Liver (tissue), 3 donors: Measurements from ENCODE around the gene THAP8.

Source experiments
- RAD21 ChIP-seq, 2 donors: IDR thresholded peaks; 2 replicates each; pipeline ENCODE4 v1.6.1; 2016; ENCODE audit warnings: antibody characterized with exemption in 2 of 2, mild to moderate bottlenecking in 2 of 2
- TAF1 ChIP-seq: conservative IDR thresholded peaks from 2 replicates; pipeline ENCODE4 v1.6.1; 2016; ENCODE audit warnings: antibody characterized with exemption, mild to moderate bottlenecking
- TF ChIP-seq, protein P1 (sequence below): IDR thresholded peaks from 2 replicates; pipeline ENCODE4 v1.6.1; 2016; ENCODE audit warnings: antibody characterized with exemption
- TF ChIP-seq, protein P2 (sequence below): fragments of 150-350 bp; IDR thresholded peaks from 2 replicates; pipeline ENCODE4 v1.5.1; 2017; ENCODE audit warnings: improper control_type of control experiment, low read depth, low read length; ENCODE audit not compliant: missing input control
- TF ChIP-seq, protein P3 (sequence below): IDR thresholded peaks from 2 replicates; pipeline ENCODE4 v1.6.1; 2016; ENCODE audit warnings: antibody characterized with exemption, mild to moderate bottlenecking
- donor health status: healthy.
- donor health status: healthy.

DNA sequence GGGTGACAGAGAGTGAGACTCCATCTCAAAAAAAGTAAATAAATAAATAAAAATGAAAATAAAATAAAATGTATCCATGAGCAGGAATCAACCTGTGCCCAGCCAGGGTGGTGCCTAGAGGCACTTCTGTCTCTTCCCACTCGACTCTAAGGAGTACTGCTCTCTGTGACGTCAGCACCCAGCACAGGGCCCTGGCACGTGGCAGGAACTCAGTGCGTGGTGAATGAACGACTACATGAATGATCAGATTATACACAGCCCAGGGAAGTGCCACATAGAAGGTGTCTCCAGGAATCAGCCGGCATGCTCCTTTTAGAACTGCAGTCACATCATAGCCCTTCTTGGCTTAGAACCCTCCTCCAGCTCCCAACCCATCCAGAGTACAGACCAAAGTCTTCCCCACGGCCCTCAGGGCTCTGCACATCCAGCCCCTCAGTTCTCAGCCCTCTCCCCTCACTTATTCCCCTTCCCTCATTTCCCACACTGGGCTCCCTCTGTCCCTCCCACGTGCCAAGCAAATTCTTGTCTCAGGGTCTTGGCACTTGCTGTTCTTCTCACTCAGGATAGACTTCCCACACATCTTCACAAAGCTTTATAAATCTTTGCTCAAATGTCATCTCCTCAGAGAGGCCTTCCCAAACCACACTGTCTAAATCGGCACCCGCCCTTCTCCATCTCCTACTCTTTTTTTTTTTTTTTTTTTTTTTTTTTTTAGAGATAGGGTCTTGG lies 25.6 kb downstream of the THAP8 start:
- TF ChIP-seq, protein P1, sequence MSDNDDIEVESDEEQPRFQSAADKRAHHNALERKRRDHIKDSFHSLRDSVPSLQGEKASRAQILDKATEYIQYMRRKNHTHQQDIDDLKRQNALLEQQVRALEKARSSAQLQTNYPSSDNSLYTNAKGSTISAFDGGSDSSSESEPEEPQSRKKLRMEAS = no peak
- TF ChIP-seq, protein P2, sequence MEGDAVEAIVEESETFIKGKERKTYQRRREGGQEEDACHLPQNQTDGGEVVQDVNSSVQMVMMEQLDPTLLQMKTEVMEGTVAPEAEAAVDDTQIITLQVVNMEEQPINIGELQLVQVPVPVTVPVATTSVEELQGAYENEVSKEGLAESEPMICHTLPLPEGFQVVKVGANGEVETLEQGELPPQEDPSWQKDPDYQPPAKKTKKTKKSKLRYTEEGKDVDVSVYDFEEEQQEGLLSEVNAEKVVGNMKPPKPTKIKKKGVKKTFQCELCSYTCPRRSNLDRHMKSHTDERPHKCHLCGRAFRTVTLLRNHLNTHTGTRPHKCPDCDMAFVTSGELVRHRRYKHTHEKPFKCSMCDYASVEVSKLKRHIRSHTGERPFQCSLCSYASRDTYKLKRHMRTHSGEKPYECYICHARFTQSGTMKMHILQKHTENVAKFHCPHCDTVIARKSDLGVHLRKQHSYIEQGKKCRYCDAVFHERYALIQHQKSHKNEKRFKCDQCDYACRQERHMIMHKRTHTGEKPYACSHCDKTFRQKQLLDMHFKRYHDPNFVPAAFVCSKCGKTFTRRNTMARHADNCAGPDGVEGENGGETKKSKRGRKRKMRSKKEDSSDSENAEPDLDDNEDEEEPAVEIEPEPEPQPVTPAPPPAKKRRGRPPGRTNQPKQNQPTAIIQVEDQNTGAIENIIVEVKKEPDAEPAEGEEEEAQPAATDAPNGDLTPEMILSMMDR = no peak
- TF ChIP-seq, protein P3, sequence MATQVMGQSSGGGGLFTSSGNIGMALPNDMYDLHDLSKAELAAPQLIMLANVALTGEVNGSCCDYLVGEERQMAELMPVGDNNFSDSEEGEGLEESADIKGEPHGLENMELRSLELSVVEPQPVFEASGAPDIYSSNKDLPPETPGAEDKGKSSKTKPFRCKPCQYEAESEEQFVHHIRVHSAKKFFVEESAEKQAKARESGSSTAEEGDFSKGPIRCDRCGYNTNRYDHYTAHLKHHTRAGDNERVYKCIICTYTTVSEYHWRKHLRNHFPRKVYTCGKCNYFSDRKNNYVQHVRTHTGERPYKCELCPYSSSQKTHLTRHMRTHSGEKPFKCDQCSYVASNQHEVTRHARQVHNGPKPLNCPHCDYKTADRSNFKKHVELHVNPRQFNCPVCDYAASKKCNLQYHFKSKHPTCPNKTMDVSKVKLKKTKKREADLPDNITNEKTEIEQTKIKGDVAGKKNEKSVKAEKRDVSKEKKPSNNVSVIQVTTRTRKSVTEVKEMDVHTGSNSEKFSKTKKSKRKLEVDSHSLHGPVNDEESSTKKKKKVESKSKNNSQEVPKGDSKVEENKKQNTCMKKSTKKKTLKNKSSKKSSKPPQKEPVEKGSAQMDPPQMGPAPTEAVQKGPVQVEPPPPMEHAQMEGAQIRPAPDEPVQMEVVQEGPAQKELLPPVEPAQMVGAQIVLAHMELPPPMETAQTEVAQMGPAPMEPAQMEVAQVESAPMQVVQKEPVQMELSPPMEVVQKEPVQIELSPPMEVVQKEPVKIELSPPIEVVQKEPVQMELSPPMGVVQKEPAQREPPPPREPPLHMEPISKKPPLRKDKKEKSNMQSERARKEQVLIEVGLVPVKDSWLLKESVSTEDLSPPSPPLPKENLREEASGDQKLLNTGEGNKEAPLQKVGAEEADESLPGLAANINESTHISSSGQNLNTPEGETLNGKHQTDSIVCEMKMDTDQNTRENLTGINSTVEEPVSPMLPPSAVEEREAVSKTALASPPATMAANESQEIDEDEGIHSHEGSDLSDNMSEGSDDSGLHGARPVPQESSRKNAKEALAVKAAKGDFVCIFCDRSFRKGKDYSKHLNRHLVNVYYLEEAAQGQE = no peak
- TF ChIP-seq TAF1 = no peak
- no peak for TF ChIP-seq RAD21 (IDR thresholded peaks at IDR 0.05)
